Stimulated activated CD4-positive, alpha-beta T cell treated with anti-CD3 and anti-CD28 coated beads, Interleukin-12 subunit alpha, Interleukin-12 subunit beta, amount 100 ng/mL, for 4 hours (primary cell): ENCODE results near the gene NUBP2.
"Not testable (repeated sequence)": the region's sequence is repeated elsewhere in the genome, so short reads cannot be mapped to it uniquely, and the experiment has no call there.

Source experiments
- DNase-seq: peaks from one replicate; pipeline ENCODE4 v3.0.0-alpha.2; 2020

The NUBP2 gene

DNA sequence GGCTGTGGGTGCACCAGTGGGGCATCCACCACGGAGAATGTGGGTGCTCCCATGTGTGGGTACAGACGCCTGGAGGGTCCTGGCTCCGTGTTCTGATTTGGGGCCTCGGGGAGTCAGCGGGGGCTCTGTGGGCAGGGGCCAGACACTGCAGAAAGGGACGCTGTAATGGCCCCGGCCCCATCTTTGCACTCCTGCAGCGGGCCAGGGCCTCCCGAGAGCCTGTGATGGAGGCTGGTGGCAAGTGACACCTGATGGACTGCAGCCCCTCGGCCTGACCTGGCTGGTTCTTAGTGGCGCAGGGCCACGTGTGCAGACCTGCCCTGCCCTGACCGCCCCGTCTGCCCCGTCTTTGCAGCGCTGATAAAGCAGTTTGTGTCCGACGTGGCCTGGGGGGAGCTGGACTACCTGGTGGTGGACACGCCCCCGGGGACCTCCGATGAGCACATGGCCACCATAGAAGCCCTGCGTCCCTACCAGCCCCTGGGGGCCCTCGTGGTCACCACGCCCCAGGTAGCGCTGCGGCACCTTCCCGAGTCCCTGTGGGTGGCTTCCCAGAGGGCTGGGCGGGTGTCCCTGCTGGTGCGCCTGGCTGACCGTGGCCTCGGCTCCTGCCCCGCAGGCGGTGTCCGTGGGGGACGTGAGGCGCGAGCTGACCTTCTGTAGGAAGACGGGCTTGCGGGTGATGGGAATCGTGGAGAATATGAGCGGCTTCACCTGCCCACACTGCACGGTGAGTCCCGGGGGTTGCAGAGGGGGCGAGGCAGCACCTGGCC, 4.7 kb downstream of the NUBP2 start:
- DNase-seq, result no peak

- no peak for DNase-seq
Observed at GRCh38 chr16:1788095-1788707, 5.4 kb downstream of the NUBP2 start.

GRCh38 chr16:1788708-1789100, 5.9 kb downstream of the NUBP2 start:
- no peak for DNase-seq

DNA sequence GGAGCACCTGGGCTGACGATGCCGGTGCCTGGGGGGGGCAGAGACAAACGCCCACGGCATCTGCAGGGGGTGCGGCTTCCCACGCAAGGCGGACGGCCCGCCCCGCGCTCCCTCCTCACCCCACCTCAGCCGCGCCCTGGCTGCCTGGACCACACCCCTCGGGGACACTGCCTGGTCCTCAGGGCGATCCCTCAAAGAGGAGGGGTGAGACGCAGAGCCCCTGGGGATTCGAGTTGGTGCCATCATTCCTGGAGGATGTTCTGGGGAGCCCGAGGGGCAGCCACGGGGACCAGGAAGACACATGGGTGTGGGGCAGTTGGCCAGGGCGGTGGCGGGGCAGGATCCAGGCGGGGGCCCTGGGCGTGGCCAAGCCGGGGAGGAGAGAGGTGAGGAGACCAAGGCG, 6.9 kb downstream of the NUBP2 start:
- DNase-seq, result no peak

DNA sequence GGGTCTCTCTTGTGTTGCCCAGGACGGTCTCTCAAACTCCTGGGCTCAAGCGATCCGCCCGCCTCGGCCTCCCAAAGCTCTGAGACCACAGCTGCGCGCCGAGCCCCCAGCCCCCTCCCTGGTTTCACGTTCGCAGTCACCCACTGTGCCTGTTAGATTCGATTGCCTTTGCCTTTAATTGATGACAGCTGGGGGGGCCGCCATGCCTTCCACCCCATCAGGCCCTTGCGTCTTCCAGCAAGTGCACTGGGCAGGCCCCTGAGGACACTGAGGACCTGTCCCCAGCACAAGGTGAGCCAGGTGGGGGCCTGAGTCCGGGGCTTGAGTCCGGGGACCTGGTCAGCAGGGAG, 7.5 kb downstream of the NUBP2 start:
- DNase-seq, result no peak

DNA sequence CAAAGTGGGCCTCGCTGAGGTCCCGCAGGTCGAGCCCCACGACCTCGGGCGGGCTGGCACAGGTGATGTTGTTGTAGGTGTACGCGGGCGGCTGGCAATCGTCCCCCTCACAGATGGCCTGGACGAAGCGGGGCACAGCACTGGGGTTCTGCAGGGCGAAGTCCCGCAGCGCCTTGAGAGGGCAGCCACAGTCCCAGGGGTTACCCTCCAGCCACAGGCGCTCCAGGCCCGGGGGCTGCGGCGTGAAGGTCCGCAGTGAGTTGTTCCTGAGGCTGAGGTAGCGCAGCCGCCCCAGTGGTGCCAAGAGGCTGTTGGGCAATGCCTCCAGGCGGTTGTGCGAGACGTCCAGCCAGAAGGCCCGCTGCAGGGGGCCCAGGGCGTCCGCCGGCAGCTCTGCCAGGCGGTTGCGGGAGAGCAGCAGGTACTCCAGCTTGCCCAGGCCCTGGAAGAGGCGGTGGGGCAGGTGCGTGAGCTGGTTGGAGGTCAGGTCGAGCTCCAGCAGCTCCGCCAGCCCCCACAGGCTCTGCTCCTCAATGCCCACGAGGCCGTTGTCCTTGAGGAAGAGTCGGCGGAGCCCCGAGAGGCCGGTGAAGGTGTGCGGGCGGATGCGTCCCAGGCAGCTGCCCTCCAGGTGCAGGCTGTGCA, 8.0 kb downstream of the NUBP2 start:
- no peak for DNase-seq

DNA sequence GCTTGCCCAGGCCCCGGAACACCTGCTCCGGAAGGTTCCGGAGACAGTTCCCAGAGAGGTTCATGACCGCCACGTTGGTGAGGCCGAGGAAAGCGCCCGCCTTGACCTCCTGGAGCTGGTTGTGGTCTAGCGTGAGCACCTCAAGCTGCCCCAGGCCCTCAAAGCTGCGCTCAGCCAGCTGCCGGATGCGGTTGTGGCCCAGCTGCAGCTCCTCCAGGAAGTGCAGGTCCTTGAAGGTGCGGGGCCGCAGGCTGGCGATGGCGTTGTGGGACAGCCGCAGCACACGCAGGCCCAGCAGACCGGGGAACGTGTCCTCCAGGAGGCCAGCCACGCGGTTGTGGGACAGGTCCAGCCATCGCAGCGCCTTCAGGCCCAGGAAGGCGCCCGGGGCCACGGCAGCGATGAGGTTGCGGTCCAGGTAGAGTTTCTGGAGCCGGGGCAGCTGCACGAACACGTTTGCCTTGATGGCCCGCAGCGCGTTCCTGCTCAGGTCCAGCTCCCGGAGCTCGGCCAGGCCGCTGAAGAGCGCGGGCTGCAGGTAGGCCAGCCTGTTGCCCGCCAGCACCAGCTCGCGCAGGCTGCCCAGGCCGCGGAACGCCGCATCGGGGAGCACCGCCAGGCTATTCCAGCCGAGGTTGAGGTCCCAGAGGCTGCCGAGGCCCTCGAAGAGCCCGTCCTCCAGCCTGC, 8.6 kb downstream of the NUBP2 start:
- no peak for DNase-seq

GRCh38 chr16:1791943-1792812, 9.4 kb downstream of the NUBP2 start:
- no peak for DNase-seq

DNA sequence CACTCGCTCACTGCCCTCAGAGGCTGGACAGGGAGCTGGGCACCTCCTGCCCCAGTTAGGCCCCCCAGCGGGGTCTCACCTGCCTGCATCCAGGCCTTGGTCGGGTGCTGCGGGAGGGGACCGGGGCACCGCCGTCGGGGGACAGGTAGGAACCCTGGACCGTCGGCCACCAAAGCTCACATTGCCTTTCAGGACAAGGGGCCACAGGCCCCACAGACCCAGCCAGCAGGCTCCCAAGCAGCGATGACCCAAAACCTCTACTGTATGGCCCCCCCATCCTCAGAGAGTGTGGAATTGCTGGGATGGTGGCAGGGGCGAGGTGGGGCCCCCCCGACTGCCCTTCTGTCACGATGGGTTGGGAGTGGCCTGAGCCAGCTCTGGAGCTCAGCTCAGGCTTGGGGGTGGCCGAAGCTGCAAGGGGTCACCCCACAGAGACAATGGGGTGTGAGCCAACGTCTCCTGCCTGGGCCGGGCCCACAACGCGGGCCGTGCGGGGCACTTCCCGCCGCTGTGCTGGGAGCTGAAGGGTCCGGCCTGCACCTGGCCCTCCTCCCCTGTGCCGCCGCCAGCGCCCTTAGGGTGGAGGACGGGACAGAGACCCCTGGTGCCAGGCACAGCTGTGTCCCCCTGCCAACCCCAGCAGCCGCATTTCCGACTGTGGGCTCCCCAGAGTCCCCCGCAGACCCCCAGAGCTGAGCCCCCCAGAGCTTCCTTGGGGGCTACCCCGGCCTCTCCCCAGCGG, 10.2 kb downstream of the NUBP2 start:
- DNase-seq, result no peak

DNA sequence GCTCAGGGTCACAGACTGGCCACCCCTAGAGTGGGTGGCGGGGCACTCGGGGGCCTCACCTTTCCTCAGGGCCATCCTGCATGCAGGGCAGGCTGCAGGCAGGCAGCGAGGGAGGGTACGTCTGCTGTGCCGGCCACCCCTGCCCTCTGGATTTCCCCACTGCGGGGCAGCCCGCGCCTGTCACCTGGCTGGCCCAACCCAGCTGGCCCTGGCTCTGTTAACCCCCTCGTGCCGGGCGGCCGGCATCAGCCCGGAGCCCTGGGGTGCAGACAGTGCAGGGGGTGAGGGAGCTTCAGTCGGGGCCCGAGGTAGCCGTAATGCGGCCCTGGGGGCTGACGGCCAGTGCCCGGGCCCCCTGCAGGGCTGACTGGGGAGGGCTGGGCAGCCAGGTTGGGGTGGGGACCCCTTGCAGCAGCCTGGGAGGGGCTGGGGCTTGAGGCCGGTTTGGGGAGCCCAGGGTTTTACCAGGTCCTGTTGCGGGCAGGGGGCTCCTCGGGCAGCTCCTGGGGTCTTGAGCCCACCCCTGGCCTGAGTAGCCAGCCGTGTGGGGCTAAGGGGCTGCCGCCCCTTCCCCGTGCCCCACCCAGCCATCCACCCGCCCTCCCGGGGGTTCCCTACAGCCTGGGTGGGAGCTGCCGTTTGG, 10.9 kb downstream of the NUBP2 start, which contains the start of gene IGFALS:
TSS of gene IGFALS (minus strand) at position 128 of the 643 bp plus-strand sequence. CDS start at position 75, 53 bp downstream.
- DNase-seq, result no peak

GRCh38 chr16:1794221-1794871, 11.6 kb downstream of the NUBP2 start:
- no peak for DNase-seq

DNA sequence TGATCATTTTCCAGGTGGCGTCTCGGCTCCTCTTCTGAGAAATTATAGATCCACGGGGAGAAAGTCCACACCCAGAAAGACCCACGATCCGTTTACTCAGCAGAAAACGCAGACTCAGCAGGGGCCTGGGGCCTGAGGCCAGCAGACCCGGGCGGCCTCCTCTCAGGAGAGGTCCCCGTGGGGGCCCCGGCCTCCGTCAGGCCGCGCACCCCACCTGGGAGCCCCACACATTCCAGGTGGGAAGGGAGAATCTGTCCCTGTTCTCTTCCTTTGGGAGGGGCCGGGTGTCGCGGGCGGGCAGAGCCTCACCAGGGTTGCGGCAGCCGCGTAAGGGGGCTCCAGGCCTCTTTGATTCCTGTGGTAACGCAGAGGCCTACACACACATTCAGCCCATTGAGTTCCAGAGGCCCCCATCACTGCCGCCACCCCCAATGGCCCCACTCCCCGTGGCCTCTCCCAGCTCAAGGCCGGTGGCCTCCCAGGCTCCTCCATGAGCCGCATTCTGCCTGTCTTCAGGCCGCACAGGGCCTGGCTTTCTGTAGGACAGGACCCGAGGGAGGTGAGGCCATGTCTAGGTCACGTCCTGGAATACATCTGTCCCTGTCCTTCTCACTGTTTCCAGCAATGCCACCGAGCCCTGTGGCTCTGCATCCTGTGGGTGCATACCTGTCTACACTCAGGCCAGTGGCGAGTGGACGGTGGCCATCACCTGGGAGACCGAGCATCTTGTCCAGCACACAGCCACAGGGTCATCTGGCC, 12.3 kb downstream of the NUBP2 start:
- DNase-seq, result no peak

GRCh38 chr16:1799263-1799662, 16.5 kb downstream of the NUBP2 start:
- DNase-seq, result not testable (repeated sequence)

DNA sequence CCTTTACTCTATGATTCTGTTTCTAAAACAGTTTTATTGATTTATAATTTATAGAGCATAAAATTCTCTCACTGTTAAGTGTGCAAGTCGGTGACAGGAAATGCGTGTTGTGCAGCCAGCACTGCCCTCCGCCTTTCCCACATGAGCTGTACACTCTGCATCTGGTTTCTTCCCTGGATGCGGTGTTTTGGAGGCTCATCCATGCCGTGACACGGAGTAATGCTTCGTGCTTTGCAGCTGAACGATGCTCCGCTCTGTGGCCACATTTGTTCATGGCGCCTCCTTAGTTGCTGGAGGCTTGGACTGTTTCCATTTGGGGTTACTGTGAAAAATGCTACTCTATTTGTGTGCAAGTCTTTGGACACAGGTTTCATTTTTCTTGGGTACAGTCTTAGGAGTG, 17.9 kb downstream of the NUBP2 start:
- no peak for DNase-seq

DNA sequence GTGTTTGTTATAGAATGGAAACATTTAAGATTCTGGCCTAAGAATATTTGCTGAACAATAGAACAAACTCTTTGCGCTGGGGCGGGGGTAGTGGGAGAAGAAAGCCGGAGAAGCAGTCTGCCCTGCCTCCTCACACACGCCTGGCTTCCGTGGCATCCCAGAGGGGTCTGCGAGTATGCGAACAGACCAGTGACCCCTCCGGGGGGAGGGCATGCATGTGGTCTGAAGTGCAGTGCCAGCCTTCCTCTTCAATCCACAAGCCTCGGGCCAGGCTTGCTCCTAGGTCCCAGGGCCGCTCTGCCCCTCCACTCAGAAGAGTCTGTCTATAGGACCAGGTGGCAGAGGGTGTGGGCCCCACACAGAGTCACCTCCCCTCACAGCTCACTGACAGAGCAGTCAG, 24.9 kb downstream of the NUBP2 start:
- DNase-seq, result no peak

DNA sequence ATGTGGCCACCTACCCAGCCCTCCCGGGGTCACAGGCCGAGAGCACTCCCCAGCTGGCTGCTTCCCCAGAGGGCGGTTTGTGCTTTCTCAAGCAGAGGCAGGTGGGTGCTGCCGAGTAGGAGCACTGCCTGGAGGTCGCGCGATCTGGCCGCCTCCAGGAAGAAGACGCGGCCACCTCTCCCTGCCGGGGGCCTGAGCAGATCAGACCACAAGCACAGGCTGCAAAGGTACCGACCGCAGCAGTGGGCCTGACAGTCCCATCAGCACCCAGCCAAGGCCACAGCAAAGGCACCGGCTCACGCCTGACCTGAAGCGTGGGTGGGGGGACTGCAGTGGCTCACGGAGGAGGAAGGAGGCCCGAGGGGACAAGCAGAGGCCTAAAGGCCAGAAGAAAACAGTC, 25.9 kb downstream of the NUBP2 start:
- no peak for DNase-seq

DNA sequence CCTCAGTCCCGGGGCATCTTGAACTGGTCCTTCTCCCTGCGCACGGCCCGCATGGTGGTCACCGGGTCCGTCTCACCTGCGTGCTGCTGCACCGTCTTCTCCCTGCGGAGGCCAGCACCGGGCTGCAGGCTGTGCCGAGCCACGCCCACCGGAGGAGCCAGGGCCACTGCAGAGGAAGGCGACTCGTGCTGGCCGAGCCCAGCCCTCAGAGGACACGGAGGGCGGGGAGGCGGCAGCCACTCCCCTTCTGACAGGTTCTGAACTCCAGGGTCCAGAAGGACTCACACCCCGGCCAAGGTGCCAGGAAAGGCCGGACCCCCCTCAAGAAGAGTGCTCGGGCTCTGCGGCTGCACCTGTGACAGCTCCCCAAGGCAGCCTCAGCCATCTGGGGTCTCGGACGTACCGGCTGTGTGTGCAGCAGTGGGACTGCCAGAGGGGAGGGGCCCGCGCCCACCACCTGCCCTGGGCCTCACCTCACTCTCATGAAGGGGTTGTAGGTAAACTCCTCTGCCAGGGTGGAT, 26.6 kb downstream of the NUBP2 start:
- DNase-seq, result no peak

DNA sequence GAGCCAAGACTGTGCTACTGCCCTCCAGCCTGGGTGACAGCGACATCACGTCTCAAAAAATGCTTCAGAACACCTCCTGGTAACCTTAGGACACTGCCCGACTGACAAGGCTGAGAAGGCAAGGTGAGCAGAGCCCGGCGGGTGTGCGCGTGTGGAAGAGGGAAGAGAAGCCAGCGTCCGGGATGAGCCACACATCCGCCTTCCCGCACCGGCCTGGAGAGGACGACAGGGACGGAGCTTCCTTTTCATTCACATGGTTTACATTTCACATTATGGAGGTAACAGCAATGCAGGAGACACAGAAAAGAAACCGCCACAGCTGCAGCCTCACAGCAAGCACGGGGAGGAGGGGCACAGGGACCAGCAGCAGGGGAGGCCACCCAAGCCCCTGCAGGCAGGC, 27.3 kb downstream of the NUBP2 start:
- DNase-seq, result no peak

DNA sequence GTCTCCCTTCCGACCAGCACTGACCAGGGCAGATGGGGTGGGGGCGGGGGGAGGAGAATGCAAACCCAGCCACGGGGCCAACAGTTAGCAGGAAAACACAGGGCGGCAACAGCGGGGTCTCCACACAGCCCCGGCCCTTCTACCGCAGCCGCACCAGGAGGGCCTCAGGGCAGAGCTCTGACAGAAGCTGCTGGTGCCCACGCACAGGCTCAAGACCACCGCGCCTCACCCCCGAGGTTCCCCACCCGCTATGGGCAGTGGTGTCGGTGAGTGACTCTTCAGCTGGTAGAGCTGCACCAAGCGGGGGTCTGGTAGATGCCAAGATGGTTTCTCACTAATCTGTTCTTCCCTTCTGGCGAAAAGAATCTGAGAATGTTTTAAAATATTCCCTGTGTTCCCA, 27.8 kb downstream of the NUBP2 start:
- no peak for DNase-seq

- peak; percentile 49 for DNase-seq
Observed at GRCh38 chr16:1812732-1813163, 30.0 kb downstream of the NUBP2 start.
